Stimulated activated CD8-positive, alpha-beta memory T cell treated with anti-CD3 and anti-CD28 coated beads, Interleukin-7, amount 100 ng/mL, for 24 hours (primary cell): ENCODE measurements around the gene MYOF.
"Not testable (repeated sequence)": the region's sequence is repeated elsewhere in the genome, so short reads cannot be mapped to it uniquely, and the experiment has no call there.

Experiments used
- DNase-seq: peaks from one replicate; pipeline ENCODE4 v3.0.0-alpha.2; 2020; ENCODE audit warnings: low read depth

MYOF gene

GRCh38 chr10:93342921-93343320 is 139.2 kb downstream of the MYOF start:
- no peak for DNase-seq

- no peak for DNase-seq
Measured at GRCh38 chr10:93342366-93342765, 139.8 kb downstream of the MYOF start.

- DNase-seq: no peak
Measured at GRCh38 chr10:93337309-93337721, 144.8 kb downstream of the MYOF start.

GRCh38 chr10:93336678-93337077 is 145.5 kb downstream of the MYOF start:
- DNase-seq: no peak

GRCh38 chr10:93336110-93336509 is 146.0 kb downstream of the MYOF start:
- DNase-seq: no peak

- no peak for DNase-seq
Measured at GRCh38 chr10:93334901-93335327, 147.2 kb downstream of the MYOF start.

- DNase-seq: no peak
Measured at GRCh38 chr10:93334181-93334580, 148.0 kb downstream of the MYOF start.

GRCh38 chr10:93333278-93333978 is 148.7 kb downstream of the MYOF start:
- DNase-seq: no peak

GRCh38 chr10:93330824-93331223 is 151.3 kb downstream of the MYOF start:
- DNase-seq: no peak

- no peak for DNase-seq
Measured at GRCh38 chr10:93319896-93320295, 162.2 kb downstream of the MYOF start.

- no peak for DNase-seq
Measured at GRCh38 chr10:93319096-93319495, 163.0 kb downstream of the MYOF start.

- DNase-seq: no peak
Measured at GRCh38 chr10:93315246-93315645, 166.9 kb downstream of the MYOF start.

GRCh38 chr10:93314656-93315055 is 167.5 kb downstream of the MYOF start:
- DNase-seq: not testable (repeated sequence)

- DNase-seq: no peak
Measured at GRCh38 chr10:93313798-93314197, 168.3 kb downstream of the MYOF start.

GRCh38 chr10:93309062-93309461 is 173.1 kb downstream of the MYOF start:
- DNase-seq: no peak

- no peak for DNase-seq
Measured at GRCh38 chr10:93305122-93305521, 177.0 kb downstream of the MYOF start.

GRCh38 chr10:93300981-93301380 is 181.2 kb downstream of the MYOF start:
- no peak for DNase-seq

GRCh38 chr10:93300288-93300917 is 181.7 kb downstream of the MYOF start:
- DNase-seq: no peak

GRCh38 chr10:93299606-93300287 is 182.4 kb downstream of the MYOF start:
- DNase-seq: no peak

- no peak for DNase-seq
Measured at GRCh38 chr10:93299195-93299594, 182.9 kb downstream of the MYOF start.

GRCh38 chr10:93296151-93296550 is 186.0 kb downstream of the MYOF start:
- DNase-seq: no peak

GRCh38 chr10:93293999-93294398 is 188.1 kb downstream of the MYOF start:
- no peak for DNase-seq

- no peak for DNase-seq
Measured at GRCh38 chr10:93290661-93291354, 191.3 kb downstream of the MYOF start.
